Stimulated activated naive B cell treated with anti-CD40 and anti-IgM and Interleukin-4, amounts not matched to agents 10 μg/mL and 1 μg/mL and 100 μg/mL, for 72 hours (primary cell): ENCODE measurements around the gene FAM107B.

Experiments used
- ATAC-seq, 2 donors: fragments of 150-1000 bp; cut with Tn5 transposase; replicated peaks; 2 replicates each; pipeline ENCODE4 v1.10.0; 2021; ENCODE audit warnings: moderate library complexity in 1 of 2
- DNase-seq: peaks from one replicate; pipeline ENCODE4 v3.0.0; 2021
- H3K27ac Mint-ChIP-seq: one replicate; pipeline ENCODE4 v1.8.0; 2022; ENCODE audit warnings: mild to moderate bottlenecking, mixed read lengths
- H3K27me3 Mint-ChIP-seq, 2 donors: one replicate each; pipeline ENCODE4 v1.8.0; 2022; ENCODE audit warnings: mixed read lengths in 2 of 2
- H3K36me3 Mint-ChIP-seq, 2 donors: one replicate each; pipeline ENCODE4 v1.8.0; 2022; ENCODE audit warnings: mixed read lengths in 2 of 2, mild to moderate bottlenecking in 1 of 2
- H3K4me1 Mint-ChIP-seq, 2 donors: one replicate each; pipeline ENCODE4 v1.8.0; 2022; ENCODE audit warnings: mixed read lengths in 2 of 2, mild to moderate bottlenecking in 1 of 2
- H3K4me3 Mint-ChIP-seq, 2 donors: one replicate each; pipeline ENCODE4 v1.8.0; 2022; ENCODE audit warnings: mild to moderate bottlenecking in 2 of 2, mixed read lengths in 2 of 2, moderate library complexity in 1 of 2
- H3K9me3 Mint-ChIP-seq, 2 donors: one replicate each; pipeline ENCODE4 v1.8.0; 2022; ENCODE audit warnings: mixed read lengths in 2 of 2, mild to moderate bottlenecking in 1 of 2

The FAM107B gene

DNA sequence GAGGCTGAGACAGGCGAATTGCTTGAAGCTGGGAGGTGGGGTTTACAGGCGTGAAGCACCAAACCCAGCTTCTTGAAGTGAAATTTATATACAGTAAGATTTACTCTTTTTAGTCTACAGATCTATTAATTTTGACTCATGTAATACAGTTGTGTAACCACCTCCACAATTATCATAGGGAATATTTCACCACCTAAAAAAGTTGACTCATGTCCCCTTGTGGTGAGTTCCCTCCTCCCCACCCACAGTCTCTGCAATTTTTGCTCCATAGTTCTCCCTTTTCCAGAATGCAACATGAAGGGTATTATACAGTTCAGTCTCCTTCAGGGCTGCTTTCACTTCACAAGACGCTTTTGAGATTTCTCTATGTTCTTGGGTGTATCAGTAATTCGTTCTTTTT is 156.8 kb downstream of the FAM107B start:
- Mint-ChIP-seq H3K36me3 (no peaks in the 10 kb centered on the region), H3K27ac (no peak overlapping the region), H3K4me3 (no peak overlapping the region), H3K27me3 (no peaks in the 10 kb centered on the region), H3K4me1 (peaks cover 22 to 54% of the 10 kb centered on the region in 2 donors), H3K9me3 (no peaks in the 10 kb centered on the region)
- ATAC-seq (no peak), DNase-seq (no peak)

DNA sequence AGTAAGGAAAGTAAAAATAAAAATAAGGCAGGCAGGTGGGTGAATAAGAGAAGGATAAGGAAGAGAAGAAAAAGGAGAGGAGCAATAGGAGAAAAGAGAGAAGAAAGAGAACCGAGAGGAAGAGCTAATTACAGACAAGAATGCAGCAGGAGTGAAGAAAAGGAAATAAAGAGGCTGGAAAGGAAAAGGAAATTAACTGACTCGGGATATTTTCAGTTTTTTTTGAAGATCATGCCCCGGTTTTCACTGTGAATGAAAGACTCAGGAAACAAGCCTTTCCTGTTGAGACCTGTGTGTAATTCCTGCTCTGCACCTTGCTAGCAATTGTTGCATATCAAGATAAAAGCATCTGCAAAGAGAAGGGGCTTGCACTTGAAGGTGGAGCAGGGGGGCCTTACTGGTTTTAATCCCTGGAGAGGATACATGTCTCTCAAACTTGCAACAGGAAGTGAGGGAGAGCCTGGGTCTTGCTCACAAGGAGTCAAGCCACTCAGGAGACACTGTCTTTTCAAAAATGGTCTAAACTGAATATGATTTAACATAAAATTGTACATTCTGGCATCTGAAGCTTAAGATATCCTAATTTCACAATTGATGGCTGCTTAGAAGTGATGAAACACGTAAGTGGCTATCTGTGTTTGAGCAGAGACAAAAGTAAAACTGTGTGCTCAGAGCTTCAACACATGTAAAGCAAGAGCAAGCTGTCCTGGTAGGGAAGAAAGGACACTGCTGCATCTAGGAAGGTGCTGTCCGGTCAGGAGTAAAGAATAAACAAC is 157.6 kb downstream of the FAM107B start:
- H3K9me3 Mint-ChIP-seq = no peaks in the 10 kb centered on the region
- no peaks in the 10 kb centered on the region for H3K27me3 Mint-ChIP-seq
- H3K36me3 Mint-ChIP-seq = no peaks in the 10 kb centered on the region
- H3K4me1 Mint-ChIP-seq = peaks cover 26 to 57% of the 10 kb centered on the region in 2 donors
- peak overlapping the region; percentile 65 for H3K27ac Mint-ChIP-seq
- DNase-seq (no peak), ATAC-seq (no peak)
- peak overlapping the region; percentile 17 to 28 for H3K4me3 Mint-ChIP-seq

DNA sequence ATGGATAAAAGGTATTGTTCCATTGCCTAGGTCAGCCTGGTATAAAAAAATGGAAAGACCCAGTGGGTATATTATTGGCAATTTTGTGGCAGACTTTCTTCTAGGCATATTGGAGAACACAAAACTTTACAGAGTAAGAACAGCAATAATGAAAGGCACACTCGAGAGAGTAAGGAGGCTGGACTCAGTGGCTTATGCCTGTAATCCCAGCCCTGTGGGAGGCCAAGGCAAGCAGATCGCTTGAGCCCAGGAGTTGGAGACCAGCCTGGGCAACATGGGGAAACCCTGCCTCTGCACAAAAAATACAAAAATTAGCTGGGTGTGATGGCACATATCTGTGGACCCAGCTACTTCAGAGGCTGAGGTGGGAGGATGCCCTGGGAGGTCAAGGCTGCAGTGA is 158.2 kb downstream of the FAM107B start:
- ATAC-seq (no peak), DNase-seq (no peak)
- Mint-ChIP-seq H3K4me3 (peak overlapping the region in 1 of 2 donors; percentile 28), H3K9me3 (no peaks in the 10 kb centered on the region), H3K27ac (no peak overlapping the region), H3K27me3 (no peaks in the 10 kb centered on the region), H3K36me3 (no peaks in the 10 kb centered on the region), H3K4me1 (peaks cover 22 to 51% of the 10 kb centered on the region in 2 donors)

DNA sequence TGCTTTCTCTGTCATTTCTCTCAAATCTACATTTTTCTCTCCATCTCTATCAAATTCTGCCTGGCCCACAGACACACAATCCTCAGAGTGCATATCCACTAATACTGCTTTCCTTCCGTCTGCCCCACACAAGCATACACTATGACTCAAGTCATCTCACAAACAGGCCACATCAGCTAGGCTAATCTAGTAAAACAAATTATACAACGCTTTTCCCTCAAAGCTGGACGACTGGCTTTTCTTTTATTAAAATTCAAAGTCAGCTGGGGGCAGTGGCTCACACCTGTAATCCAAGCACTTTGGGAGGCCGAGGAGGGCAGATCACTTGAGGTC is 161.1 kb downstream of the FAM107B start:
- no peak overlapping the region for H3K4me3 Mint-ChIP-seq
- ATAC-seq = peak; percentile 31 to 42
- H3K36me3 Mint-ChIP-seq = no peaks in the 10 kb centered on the region
- H3K9me3 Mint-ChIP-seq = no peaks in the 10 kb centered on the region
- DNase-seq = no peak
- H3K4me1 Mint-ChIP-seq = peaks cover 34 to 60% of the 10 kb centered on the region in 2 donors
- H3K27ac Mint-ChIP-seq = no peak overlapping the region
- no peaks in the 10 kb centered on the region for H3K27me3 Mint-ChIP-seq

DNA sequence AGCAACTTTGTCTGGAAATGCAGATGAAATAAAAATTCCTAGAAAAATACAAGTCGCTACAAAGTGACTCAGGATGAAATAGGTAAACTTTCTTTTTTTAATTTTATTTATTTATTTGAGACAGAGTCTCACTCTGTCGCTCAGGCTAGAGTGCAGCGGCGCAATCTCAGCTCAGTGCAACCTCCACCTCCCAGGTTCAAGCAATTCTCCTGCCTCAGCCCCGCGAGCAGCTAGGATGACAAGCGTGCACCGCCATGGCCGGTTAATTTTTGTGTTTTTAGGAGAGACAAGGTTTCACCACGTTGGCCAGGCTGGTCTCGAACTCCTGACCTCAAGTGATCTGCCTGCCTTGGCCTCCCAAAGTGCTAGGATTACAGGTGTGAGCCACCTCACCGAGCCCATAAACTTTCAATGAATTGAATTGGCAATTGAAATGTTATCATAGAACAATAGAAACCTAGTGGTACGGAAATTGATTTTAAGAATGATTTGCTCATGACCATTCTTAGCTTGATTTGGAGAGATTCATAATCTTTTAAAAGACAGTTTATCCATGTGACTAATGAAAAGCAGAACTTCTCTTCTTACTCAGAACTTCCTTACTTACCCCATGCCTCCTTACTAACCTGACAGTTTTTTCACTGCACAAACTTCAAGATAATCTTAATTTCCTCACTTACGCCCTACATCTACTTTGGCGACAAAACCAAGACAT is 161.7 kb downstream of the FAM107B start:
- Mint-ChIP-seq H3K4me3 (no peak overlapping the region), H3K27me3 (no peaks in the 10 kb centered on the region), H3K36me3 (no peaks in the 10 kb centered on the region), H3K9me3 (no peaks in the 10 kb centered on the region), H3K4me1 (peaks cover 37 to 63% of the 10 kb centered on the region in 2 donors), H3K27ac (no peak overlapping the region)
- DNase-seq (no peak), ATAC-seq (peak; percentile 22 to 33)

DNA sequence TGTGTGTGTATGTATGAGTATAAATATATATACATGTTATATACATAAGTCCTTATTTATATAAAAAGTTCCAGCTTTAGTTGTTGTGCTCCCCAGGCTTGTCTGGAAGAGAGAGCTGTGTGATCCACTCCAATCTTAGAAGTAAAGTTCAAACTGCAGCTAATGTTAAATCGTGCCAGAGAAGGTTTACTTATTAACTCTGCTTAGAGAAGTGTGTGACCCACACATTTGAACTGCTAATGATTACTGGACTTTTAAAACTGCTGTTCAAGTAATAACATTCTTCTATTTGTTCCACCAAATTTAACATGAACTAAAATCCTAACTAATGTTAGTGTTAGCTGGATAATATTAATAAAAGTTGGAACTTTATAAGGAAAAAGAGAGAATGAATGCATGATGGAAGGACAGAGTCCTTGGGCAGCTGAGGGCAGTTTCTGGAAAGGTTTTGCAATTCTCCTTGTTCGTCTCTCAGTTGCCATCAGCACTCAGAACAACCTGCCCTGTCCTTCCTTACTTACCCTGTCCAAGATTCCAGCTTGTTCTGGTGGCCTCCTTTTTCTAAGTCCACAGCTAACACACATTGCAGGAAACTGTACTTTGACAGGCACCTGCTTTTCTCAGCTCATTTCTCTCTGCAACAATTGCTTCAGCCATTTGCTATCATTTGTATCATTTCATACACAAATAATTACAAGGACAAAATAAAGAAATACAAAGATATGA is 162.6 kb downstream of the FAM107B start:
- ATAC-seq = no peak
- H3K27ac Mint-ChIP-seq = no peak overlapping the region
- H3K9me3 Mint-ChIP-seq = no peaks in the 10 kb centered on the region
- H3K4me1 Mint-ChIP-seq = peaks cover 36 to 61% of the 10 kb centered on the region in 2 donors
- H3K36me3 Mint-ChIP-seq = no peaks in the 10 kb centered on the region
- no peak for DNase-seq
- no peak overlapping the region for H3K4me3 Mint-ChIP-seq
- no peaks in the 10 kb centered on the region for H3K27me3 Mint-ChIP-seq

DNA sequence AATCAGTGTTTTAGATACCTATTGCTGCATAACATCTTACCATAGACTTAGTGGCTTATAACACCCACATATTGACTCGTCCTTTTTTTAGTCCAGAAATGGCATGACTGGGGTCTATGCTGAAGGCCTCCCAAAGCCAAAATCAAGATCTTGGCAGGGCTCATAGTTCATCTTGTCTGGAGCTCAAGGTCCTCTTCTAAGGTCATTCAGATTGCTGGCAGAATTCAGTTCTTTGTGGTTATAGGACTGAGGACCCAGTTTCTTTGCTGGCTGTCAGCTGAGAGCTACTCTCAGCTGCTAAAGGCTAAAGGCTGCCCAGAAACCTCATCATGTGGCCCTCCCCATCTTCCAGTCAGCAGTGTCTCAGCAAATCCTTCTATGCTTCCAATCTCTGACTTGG is 165.5 kb downstream of the FAM107B start:
- Mint-ChIP-seq H3K9me3 (peaks cover 2 to 3% of the 10 kb centered on the region in 2 donors), H3K36me3 (no peaks in the 10 kb centered on the region), H3K27ac (no peak overlapping the region), H3K4me1 (peaks cover 45 to 72% of the 10 kb centered on the region in 2 donors), H3K4me3 (no peak overlapping the region), H3K27me3 (no peaks in the 10 kb centered on the region)
- ATAC-seq = no peak
- DNase-seq = no peak

DNA sequence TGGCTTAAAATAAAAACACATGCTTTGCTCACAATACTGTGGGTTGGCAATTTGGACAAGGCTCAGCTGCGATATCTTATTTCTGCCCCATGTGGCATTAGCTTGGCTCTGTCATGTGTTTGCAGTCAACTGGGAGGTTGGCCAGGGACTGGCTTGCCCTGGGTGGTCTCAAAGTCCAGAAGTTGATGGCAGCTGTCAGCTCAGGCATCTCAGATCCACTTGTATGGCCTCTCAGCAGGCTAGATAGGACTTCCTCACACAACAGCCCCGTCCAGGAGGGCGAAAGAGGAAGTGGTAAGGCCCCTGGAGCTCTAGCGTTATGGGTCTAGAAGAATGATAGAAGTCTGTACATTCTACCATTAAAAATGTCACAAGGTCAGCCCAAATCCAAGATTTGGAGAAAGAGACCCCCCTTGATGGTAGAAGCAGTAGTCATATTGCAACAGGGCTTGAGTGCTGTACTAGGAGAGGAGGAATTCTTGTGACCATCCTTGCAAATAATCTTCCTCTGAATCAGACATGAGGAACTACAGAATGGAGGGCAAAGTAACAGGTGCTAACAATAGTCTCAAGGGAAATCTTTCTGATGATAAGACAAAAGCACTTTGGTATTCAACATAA is 166.2 kb downstream of the FAM107B start:
- peaks cover 44 to 67% of the 10 kb centered on the region in 2 donors for H3K4me1 Mint-ChIP-seq
- peak overlapping the region; percentile 77 for H3K27ac Mint-ChIP-seq
- H3K36me3 Mint-ChIP-seq = peaks cover 0 to 1% of the 10 kb centered on the region in 2 donors
- H3K4me3 Mint-ChIP-seq = peak overlapping the region; percentile 35 to 50
- H3K27me3 Mint-ChIP-seq = no peaks in the 10 kb centered on the region
- peaks cover 2 to 3% of the 10 kb centered on the region in 2 donors for H3K9me3 Mint-ChIP-seq
- DNase-seq = peak; percentile 53
- ATAC-seq = peak; percentile 72 to 74

DNA sequence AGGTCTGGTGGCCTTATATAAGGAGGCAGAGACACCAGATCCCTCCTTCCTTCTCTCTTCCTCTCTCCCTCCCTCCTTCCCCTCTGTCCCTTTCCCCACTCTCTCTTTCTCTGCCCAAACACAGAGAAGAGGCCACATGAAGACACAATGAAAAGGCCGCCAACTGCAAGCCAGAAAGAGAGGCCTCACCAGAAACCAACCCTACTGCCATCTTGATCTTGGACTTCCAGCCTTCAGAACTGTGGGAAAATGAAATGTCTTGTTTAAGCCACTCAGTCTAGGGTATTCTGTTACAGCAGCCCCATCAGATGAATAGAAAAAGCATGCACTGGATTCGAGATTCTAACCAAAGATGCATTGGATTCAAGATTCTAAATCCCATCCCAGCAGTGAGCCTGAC is 168.1 kb downstream of the FAM107B start:
- peaks cover 2 to 3% of the 10 kb centered on the region in 2 donors for H3K9me3 Mint-ChIP-seq
- H3K27ac Mint-ChIP-seq = no peak overlapping the region
- H3K4me1 Mint-ChIP-seq = peaks cover 45 to 65% of the 10 kb centered on the region in 2 donors
- no peak overlapping the region for H3K4me3 Mint-ChIP-seq
- DNase-seq (no peak), ATAC-seq (no peak)
- peaks cover 3 to 8% of the 10 kb centered on the region in 2 donors for H3K36me3 Mint-ChIP-seq
- no peaks in the 10 kb centered on the region for H3K27me3 Mint-ChIP-seq

DNA sequence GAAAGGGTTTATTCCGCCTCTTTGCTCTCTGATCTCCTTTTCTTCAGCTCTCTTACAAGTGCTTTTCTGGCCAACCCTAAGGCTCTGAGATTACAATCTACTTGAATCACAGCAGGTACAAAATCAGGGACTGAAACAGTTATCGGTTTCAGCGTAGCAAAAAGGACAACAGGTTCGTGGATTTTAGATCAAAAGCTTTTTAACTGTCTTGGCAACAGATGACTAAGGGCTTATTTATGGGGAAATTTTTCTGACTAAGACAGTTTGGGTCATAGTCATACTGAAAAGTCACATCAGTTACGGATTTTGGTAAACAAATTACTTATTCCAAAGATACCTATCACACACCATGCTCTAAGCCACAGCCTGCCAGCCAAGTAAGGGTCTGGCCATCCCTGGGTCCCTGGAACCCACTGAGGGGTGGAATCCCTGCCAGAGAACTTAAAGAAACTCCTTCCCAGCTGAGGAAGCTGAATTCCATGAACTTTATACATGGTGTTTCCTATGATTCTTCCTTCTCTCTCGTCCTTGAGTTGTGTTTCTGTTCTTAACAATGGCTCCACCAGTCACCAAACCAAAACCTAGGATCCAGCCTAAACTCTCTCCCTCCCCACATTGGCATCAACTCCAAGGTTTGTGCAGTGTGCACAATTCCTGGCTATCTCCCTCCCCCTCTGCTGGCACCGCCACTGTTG is 169.3 kb downstream of the FAM107B start:
- peak; percentile 16 for DNase-seq
- peaks cover 2 to 3% of the 10 kb centered on the region in 2 donors for H3K9me3 Mint-ChIP-seq
- peaks cover 13 to 21% of the 10 kb centered on the region in 2 donors for H3K36me3 Mint-ChIP-seq
- ATAC-seq = peak; percentile 43 to 44
- no peaks in the 10 kb centered on the region for H3K27me3 Mint-ChIP-seq
- peaks cover 52 to 77% of the 10 kb centered on the region in 2 donors for H3K4me1 Mint-ChIP-seq
- peak overlapping the region; percentile 88 for H3K27ac Mint-ChIP-seq
- peak overlapping the region; percentile 83 to 90 for H3K4me3 Mint-ChIP-seq

DNA sequence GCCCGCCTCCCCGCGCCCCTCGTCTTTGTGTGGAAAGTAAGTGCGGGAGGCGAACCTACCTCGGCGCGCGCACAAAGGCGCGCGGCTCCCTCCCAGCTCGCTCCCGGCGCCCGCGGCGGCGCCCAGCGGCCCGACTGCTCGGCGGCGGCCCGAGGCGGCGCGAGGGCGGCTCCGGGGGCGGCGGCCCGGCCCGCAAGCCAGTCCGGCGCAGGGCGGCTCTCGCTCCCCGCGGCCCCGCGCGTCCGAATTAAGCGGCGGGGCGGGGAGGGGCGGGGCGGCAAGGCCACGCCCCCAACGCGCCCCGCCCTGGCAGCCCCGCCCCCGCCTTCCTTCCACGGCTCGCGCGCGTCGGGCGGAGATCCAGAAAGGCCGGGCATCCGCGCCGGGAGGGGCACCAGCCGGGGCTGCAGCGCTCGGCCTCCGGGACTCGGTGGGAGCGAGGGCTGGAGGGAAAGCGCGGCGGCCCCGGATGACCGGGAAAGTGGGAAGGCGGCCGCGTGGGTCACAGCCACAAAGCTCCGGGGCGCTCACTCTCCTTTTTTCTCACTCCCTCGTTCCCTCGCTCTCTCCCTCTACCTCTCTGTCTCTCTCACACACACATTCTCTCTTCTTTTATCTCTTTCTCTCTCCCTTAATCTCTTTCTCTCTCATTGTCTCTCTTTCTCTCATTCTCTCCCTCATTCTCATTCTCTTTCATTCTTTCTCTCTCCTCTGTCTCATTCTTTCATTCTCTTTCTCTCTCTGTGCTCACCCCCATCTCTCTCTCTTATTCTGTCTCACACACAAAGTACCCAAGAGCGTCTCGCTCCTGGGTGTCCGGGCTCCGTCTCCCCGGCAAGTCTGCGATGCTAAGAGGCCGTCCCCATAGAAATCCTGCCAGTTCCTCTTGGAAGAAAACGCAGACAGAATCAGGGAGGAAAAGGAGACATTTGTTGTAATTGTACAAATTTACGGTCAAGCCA is 170.2 kb downstream of the FAM107B start:
- H3K27ac Mint-ChIP-seq = peak overlapping the region; percentile 88
- no peaks in the 10 kb centered on the region for H3K27me3 Mint-ChIP-seq

DNA sequence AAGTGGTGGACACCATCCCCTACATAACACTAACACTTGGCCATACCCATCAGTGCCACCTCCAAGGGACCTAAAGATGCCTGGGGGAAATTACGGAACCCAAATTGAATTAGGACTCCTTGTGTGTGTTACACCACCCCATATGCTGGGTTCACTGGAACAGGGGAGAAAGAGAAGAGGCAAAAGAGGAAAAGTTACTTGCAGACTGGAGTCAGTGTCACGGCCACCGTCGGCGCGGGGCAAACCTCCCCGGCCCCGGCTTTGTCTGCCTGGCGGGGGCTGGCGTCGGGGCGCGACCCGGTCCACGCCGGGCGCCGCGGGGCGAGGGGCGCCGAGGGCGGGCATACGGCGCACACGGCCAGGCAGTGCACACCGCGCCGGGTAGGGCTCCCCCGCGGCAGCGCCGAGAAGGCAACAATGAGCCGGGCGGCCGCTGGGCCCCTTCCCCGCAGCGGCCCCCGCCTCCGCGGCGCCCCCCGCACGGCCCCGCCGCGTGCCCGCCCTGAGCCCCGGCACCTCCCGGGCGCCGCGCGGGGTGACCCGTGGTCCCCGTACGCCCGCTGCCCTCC is 171.1 kb downstream of the FAM107B start:
- Mint-ChIP-seq H3K4me1 (peaks cover 57 to 81% of the 10 kb centered on the region in 2 donors), H3K4me3 (peak overlapping the region; percentile 91 to 97), H3K9me3 (peaks cover 2 to 3% of the 10 kb centered on the region in 2 donors), H3K36me3 (peaks cover 20 to 38% of the 10 kb centered on the region in 2 donors), H3K27ac (peak overlapping the region; percentile 99), H3K27me3 (no peaks in the 10 kb centered on the region)
- DNase-seq (no peak), ATAC-seq (peak; percentile 8 to 19)

More for the DNA sequence above, 170.2 kb downstream of the FAM107B start:
- Mint-ChIP-seq H3K9me3 (peaks cover 2 to 3% of the 10 kb centered on the region in 2 donors), H3K4me3 (peak overlapping the region; percentile 83 to 90), H3K4me1 (peaks cover 56 to 81% of the 10 kb centered on the region in 2 donors), H3K36me3 (peaks cover 20 to 30% of the 10 kb centered on the region in 2 donors)
- ATAC-seq (peak; percentile 45 to 63), DNase-seq (peak; percentile 56)
